K562 (cell line): ENCODE measurements around the gene CARD11. TPM values are rescaled to one million over a fixed set of nuclear protein-coding genes. Genes with fewer than 3 reads are reported as not detected.
A peak's percentile ranks its signal among the peaks of the same experiment; 100 is the strongest.

Experiments used
- AFF1 ChIP-seq, 2 experiments: fragments of 450-650 bp; IDR thresholded peaks; 2 replicates each; pipeline ENCODE4 v1.6.1; 2018; ENCODE audit warnings: mild to moderate bottlenecking in 2 of 2, low read depth in 1 of 2; ENCODE audit not compliant: partially characterized antibody in 2 of 2
- BDP1 ChIP-seq: IDR thresholded peaks from 3 replicates; pipeline ENCODE4 v1.6.1; 2011; ENCODE audit not compliant: insufficient read length, insufficient read depth
- CSDE1 ChIP-seq, 2 experiments: fragments of 450-650 bp; IDR thresholded peaks; 2 replicates each; pipeline ENCODE4 v1.6.1; 2016; ENCODE audit warnings: mild to moderate bottlenecking in 1 of 2
- MEF2D ChIP-seq: conservative IDR thresholded peaks from 2 replicates; pipeline ENCODE4 v1.6.1; 2016; ENCODE audit warnings: low read depth, missing genetic modification characterization, missing compliant biosample characterization
- MITF ChIP-seq: IDR thresholded peaks from 2 replicates; pipeline ENCODE4 v1.6.1; 2014; ENCODE audit warnings: antibody characterized with exemption
- NBN ChIP-seq: fragments of 450-650 bp; IDR thresholded peaks from 2 replicates; pipeline ENCODE4 v1.6.1; 2016; ENCODE audit warnings: low read depth, mild to moderate bottlenecking
- NFATC3 ChIP-seq: fragments of 450-650 bp; IDR thresholded peaks from 2 replicates; pipeline ENCODE4 v1.6.1; 2017; ENCODE audit warnings: mild to moderate bottlenecking
- NR0B1 ChIP-seq: fragments of 450-650 bp; IDR thresholded peaks from one replicate; pipeline ENCODE4 v1.6.1; 2018; ENCODE audit warnings: mild to moderate bottlenecking, moderate library complexity; ENCODE audit not compliant: partially characterized antibody
- ZBED1 ChIP-seq: IDR thresholded peaks from 2 replicates; pipeline ENCODE4 v1.6.1; 2014
- ZNF444 ChIP-seq: fragments of 250-450 bp; sonication (Bioruptor Pico); IDR thresholded peaks from 2 replicates; pipeline ENCODE4 v1.4.0; 2020; ENCODE audit warnings: mild to moderate bottlenecking, moderate library complexity
- ZNF644 ChIP-seq: fragments of 200-800 bp; sonication (Bioruptor generic); IDR thresholded peaks from 2 replicates; pipeline ENCODE4 v1.6.1; 2016; ENCODE audit warnings: low read depth, missing genetic modification characterization, missing compliant biosample characterization
- polyA plus RNA-seq, 8 experiments: library from polyadenylated mRNA; depleted of rRNA in 4 of 8; stranded (reverse) in 5 of 8; unstranded in 3 of 8; fragments of >200 nt; fragmentation: Nextera tagmentation in 2 of 8; fragmentation: Illumina TruSeq in 1 of 8; extraction: Ambion mirVana in 2 of 8; extraction: Trizol in 1 of 8; gene quantifications; 2 replicates each; pipeline versions ENCODE4 v1.2.1 to v1.2.3, GENCODE V29; 2011 to 2014; ENCODE audit warnings: inconsistent platforms in 1 of 8, missing spikeins in 1 of 8
- total RNA-seq, 7 experiments: library from RNA; depleted of rRNA in 6 of 7; stranded (reverse); fragments of >200 nt in 6 of 7; fragmentation: Illumina TruSeq in 2 of 7; extraction: Trizol in 2 of 7; gene quantifications; 2 replicates each; pipeline versions ENCODE4 v1.2.1 to v1.2.3, GENCODE V29; 2011 to 2021; ENCODE audit warnings: low replicate concordance in 1 of 7
- TF ChIP-seq, protein P1 (sequence below): fragments of 200-400 bp; formaldehyde crosslinking; IDR thresholded peaks from 2 replicates; pipeline ENCODE4 v1.6.1; 2017; ENCODE audit warnings: mild to moderate bottlenecking, low read depth, low read length, moderate library complexity

The CARD11 gene
- total and polyA plus RNA-seq, 9 of the 15 experiments (the other 6 are each of a cell fraction or from before 2014, with no cell fraction given), result 0.07 to 12.8 (median 5.7) TPM

GRCh38 chr7:2956526-2957368 is 86.9 kb downstream of the CARD11 start (continued):
- peak in 1 of 2 experiments; percentile 14 for TF ChIP-seq AFF1 (IDR thresholded peaks at IDR 0.05; ENCODE audit: low read depth in 1 of 2, partially characterized antibody in 2 of 2)
- TF ChIP-seq BDP1, result no peak
- TF ChIP-seq ZBED1, result no peak; the same call in 1 of the 2 replicates
- TF ChIP-seq NFATC3, result no peak
- no peak for TF ChIP-seq NR0B1
- TF ChIP-seq MITF, result peak; percentile 22; the same call in 1 of the 2 replicates
- TF ChIP-seq ZNF444 (CRISPR knock-in tag), result no peak; the same call in 1 of the 2 replicates
- TF ChIP-seq, protein P1, sequence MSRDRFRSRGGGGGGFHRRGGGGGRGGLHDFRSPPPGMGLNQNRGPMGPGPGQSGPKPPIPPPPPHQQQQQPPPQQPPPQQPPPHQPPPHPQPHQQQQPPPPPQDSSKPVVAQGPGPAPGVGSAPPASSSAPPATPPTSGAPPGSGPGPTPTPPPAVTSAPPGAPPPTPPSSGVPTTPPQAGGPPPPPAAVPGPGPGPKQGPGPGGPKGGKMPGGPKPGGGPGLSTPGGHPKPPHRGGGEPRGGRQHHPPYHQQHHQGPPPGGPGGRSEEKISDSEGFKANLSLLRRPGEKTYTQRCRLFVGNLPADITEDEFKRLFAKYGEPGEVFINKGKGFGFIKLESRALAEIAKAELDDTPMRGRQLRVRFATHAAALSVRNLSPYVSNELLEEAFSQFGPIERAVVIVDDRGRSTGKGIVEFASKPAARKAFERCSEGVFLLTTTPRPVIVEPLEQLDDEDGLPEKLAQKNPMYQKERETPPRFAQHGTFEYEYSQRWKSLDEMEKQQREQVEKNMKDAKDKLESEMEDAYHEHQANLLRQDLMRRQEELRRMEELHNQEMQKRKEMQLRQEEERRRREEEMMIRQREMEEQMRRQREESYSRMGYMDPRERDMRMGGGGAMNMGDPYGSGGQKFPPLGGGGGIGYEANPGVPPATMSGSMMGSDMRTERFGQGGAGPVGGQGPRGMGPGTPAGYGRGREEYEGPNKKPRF, result no peak
- TF ChIP-seq ZNF644 (tag), result peak; percentile 81
- peak; percentile 93 for TF ChIP-seq MEF2D (tag)
- TF ChIP-seq CSDE1 (IDR thresholded peaks at IDR 0.05), result no peak
- 0 out of 2 replicates have a peak, but pooled peaks have one; percentile 62 for TF ChIP-seq NBN
